GM20431 (cell line): ENCODE data around the gene SH3RF3.

ENCODE experiments used
- in situ Hi-C: fragments of 300-500 bp; cut with MseI, MboI; formaldehyde crosslinking; loops from one replicate; pipeline ENCODE4 v1.15.0; 2020; ENCODE audit warnings: low sequenced_read_pairs; ENCODE audit not compliant: unreplicated experiment

The SH3RF3 gene

DNA sequence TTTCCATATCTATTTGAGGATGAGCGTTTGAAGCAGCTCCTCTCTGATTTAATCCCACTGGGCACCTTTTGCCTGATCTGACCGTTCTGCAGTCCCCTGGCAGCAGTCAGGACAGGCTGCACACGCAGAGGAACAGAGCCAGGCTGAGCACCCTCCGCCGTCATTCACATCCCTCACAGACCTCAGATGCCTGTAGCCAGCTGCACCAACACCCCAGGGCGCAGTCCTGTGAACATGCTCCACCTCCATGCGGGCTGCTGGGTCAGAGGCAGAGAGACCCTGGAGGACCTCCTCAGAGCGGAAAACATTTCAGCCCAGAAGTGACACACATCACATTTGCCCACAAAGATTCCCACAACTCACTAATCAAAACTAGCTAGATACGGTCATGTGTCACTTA lies 338.7 kb downstream of the SH3RF3 start:
- in situ Hi-C loops = no loop called here

DNA sequence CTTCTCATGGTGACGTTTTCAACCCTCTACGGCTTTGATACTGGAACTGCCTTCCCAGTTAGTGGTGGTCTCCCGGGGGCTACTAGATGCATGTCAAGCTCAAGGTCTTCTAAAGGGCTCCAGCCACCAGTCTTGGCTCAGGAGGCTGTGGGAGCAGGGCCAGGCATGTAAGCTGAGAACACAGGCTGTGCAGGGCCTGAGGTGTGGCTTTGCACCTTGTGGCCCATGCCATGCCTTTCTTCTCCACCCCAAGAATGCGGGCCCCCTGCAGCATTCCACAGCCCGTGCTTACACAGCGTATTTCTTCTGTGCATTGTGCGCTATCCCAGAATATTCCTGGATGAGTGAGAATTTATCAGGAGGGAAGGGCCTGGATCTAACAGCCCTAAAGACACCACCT lies 339.9 kb downstream of the SH3RF3 start:
- in situ Hi-C loops = no loop called here

DNA sequence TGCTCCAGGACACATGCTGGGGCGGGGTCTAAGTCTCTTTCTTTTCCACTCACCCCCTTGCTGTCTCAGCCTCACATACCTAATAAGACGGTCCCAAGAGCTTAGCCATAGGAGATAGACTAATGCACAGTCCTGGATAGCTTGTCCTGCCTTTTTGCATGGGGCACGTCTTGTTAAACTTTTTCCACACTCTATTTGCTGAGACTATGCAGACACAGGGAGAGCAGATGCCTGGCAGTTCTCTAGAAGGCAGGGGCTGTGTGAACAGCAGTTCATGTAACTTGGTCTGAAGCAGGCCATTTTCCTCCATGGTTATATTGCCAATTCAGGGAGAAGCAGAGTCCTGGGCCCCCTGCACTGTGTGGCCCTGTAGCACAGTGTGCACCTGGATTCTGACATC lies 342.7 kb downstream of the SH3RF3 start:
- in situ Hi-C loops = no loop called here

DNA sequence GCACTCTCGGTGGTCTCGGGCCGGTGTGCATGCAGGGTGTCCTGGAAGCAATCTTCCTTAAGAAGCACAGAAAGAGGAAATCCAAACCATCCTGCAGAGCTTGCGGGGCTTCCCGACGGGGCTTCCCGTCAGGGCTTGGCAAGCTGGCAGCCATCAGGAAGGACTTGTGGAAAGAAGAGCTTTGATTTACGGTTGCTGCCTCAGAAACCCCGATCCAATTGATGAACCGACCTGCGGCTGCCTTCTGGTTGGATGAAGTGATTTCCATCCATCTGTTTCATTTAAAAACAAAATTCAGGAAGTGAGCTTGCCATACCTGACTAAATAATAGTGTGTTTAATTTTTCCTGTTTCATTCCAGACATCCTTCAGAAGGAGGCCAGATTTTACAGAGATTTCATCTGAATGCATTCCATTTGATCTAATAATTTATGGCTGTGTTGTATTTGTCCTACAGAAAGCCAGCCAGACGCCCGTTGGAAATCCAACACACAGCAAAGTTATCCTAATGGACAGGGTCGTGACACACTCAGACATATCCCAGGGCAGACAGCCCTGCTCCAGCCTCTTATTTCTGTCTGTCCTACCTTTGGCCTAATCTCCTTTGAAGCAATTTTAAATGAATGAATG lies 343.4 kb downstream of the SH3RF3 start:
- in situ Hi-C loops = no loop called here

DNA sequence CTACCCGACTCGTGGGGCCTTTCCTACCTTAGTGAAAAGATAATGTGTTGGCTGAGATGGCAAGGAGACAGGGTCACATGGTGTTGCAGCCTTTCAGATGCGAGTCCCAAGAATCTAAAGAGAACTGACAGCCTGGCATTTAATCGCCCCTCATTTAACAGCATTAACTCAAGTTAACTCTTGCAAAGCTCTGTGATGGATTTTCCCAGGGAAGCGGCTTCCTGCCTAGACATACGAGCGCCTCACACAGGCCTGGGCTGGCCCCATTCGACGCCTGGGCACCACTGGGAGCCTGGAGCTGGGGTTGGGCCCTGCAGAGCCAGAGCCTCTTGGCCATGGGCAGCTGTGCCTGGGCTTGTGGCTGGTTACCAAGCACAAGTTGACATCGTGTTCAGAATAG lies 344.0 kb downstream of the SH3RF3 start:
- in situ Hi-C loops = no loop called here

DNA sequence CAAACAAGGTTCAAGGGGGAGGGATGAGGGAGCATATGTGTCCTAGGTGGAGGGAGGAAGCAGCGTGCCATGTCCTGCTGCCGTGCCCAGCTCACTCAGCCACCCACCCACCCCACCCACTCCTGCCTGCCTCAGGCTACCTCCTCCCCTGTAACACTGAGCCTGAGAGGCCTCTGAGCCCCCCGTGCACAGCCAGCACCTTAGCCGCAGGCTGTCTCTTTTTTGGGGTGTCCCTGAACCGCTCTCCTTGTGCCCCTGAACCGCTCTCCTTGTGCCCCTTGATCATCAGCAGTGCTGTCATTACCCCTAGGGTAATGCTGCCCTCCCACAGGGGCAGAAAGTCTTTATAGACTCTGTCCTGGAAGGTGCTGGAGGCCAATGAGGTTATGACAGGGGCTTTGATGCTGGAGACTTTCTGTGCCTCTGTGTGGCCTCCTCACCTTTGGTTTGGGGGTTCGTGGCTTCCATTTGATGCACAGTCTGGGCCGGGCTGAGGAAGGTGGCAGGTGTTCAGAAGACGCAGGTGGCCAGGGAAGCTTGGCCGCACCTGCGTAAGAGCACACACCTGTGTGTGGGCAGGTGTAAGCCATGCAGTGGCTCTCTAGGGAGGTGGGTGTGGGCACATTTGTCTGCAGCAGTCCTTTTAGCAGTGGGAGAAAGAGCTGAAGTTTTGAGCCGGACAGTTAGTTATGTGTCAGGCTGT lies 344.8 kb downstream of the SH3RF3 start:
- in situ Hi-C loops = no loop called here

DNA sequence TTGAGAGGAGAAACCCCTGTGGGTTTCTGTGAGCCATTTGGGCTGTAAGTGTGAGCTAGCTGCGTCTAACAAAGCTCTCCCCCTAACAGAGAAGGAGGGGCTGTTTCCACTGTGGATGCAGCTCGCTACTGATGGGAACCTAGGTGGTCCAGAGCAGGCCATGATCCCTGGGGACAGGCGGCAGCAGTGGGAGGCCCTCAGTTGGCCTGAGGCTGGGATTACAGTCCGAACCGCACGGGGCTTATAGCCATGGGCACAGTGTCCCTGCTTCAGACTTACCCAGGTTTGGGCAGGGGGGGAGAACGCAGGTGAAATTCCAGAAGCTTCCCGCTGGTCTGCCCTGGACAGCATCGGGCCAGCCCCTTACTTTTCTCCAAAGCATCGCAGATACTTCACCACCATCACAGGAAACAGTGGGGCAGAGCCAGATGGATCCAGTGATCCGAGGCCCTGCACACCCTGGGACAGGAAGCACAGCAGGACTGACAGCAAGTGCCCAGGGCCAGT lies 345.4 kb downstream of the SH3RF3 start:
- in situ Hi-C loops = no loop called here

DNA sequence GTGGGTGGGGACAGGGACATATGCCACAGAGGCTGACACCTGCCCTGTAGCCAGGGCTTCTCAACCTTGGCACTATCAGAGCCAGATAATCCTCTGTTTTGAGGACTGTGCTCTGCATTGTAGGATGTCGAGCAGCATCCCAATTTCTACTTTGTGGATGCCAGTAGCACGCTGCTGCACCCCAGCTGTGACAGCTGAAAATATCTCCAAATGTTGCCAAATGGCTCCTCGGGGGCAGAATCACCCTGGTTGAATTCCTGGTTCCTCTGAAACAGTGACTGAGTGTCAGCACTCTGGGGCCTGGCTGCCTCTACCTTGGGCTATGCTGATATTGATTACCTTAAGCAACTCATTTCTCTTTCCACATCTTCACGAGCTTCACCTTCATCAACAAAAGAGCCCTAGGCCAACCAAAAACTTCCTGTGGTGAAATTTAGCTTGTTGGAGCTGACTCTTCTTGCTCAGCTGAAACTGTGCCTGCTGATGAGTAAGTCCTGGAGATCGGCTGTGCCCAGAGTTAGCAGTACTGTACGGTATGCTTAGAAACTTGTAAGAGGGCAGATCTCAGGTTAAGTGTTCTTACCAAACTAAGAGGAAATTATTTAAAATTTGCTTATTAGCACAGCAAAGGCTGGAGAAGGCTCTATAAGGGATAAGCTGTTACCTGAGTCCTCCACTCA lies 346.7 kb downstream of the SH3RF3 start:
- in situ Hi-C loops = no loop called here

DNA sequence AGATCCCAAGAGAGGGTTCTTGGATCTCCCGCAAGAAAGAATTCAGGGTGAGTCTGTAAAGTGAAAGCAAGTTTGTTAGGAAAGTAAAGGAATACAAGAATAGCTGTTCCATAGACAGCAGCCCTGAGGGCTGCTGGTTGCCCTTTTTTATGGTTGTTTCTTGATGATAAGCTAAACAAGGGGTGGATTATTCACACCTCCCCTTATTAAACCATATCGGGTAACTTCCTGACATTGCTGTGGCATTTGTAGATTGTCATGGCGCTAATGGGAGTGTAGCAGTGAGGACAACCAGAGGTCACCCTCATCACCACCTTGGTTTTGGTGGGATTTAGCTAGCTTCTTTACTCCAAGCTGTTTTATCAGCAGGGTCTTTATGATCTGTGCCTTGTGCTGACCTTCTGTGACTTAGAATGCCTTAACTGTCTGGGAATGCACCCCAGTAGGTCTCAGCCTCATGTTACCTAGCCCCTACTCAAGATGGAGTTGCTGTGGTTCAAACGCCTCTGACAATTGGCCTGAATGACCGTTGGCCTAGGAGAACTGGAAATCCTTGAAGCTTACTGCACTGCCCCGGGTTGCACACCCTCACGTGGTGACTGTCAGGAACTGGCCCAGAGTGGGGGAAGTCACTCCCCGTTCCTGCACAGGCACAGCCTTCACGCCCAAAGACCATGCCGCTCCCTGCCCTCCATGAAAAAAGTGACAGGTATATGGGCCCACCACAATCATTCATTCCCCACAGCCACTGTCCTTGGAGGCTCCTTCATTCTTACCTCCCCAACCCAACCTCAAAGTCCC lies 347.8 kb downstream of the SH3RF3 start:
- in situ Hi-C loops = no loop called here

DNA sequence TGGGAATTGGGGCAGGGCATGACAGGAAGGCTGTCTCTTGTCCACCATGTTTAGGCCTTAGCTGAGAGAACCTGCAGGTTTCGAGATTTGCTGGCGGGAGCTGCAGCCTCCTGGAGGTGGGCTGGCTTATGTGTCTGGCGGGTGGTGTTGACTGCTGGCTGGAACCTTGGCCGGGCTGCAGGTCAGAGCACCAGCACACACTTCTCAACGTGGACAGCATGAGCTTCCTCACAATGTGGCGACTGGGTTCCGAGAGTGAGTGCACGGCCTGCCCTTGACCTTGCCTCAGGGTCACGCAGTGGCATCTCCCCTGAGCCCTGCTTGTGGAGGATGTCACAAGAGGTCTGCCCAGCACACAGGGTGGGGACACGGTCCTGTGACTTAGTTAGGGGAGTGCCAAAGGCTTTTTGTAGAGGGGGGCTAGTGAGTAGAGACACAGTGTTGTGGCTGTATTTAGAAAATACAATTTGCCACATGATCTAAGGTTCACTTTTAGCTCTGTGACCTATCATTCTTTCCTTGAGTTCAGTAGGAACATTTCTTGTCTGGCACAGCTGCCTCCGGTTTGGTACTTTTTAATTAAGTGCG lies 350.0 kb downstream of the SH3RF3 start:
- in situ Hi-C loops = no loop called here

DNA sequence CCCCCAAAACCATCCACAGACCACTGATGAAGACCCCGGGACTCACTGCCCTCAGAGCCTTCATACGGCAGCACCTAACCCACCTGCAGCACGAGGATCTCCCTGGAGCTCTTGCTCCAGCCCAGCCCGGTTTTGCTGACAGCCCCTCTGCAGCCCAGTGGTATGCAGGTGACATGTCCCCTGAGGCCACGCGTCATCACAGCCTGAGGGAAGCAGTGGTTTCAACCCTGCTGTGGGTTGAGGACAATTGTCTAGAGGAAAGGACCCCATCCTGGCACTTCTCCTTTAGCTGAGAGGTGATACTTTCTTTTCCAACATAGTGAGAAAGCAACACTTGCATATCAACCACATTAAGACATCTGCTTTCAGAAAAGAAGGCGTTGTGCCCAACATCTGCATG lies 350.8 kb downstream of the SH3RF3 start:
- in situ Hi-C loops = no loop called here

DNA sequence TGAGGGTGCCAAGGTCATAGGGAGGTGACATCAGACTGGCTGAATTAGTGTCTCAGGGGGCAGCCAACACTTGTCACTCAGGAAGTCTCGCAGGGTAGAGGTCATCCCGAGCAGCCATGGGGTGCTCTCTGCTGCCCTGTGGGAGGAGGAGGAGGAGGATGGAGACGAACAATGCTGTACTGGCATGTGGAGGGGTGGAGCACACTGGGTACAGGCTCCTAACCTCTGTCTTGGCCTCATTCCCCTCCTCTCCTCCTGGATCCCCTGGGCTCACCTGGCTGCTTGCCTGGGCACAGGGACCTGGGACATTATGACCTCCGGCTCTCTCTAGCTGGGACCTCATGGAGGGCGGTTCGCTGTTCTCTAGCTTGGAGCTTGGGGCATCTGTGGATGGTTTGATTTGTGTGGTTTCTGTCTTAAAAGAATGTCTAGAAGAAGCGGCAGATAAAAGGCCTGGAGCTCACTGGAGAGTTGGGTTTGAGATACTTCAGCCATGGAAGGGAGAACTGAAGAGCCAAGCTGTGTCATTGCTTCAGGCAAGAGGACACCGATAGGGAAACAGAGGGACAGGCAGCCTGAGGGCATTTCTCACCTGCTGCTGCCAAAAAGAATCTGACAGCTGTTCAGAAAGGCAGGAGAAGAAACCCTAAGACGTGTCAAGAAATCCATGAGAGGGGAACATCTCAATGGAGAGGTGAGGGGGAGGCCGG lies 351.6 kb downstream of the SH3RF3 start:
- in situ Hi-C loops = no loop called here

DNA sequence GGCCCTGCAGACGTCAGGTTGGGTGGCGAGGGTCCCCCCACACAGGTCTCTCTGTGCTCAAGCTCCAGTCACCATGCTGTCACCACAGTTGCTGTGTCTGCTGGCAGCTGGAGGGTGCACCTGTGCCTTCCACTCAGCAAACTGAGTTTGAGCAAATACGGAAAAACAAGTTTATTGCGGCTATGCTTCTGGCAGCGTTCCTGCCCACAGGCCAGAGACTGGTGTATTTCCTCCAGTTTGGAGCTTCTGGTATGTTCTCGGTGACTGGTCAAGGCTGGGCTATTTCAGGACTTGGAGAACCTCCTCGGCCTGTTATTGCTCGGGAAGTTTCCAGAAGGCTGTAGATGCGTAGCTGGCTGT lies 352.2 kb downstream of the SH3RF3 start:
- in situ Hi-C loops = no loop called here

DNA sequence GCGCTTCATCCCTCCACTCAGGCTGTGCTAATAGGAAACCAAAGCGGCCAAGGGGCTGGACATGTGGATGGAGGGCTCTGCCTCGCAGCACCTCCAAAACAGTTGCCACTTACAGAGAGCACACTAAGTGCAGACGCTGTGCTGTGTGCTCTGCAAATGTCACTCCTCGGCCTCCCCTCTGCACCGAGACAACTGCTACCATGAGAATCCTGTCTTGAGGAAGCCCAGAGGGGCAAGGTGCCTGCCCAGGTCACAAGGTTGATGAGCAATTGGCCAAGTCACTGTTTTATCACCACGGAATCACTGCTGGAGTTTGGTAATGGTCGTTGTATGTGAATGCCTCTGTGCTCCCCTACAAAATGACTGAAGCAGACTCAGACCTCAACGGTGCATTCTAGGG lies 352.6 kb downstream of the SH3RF3 start:
- in situ Hi-C loops = no loop called here

DNA sequence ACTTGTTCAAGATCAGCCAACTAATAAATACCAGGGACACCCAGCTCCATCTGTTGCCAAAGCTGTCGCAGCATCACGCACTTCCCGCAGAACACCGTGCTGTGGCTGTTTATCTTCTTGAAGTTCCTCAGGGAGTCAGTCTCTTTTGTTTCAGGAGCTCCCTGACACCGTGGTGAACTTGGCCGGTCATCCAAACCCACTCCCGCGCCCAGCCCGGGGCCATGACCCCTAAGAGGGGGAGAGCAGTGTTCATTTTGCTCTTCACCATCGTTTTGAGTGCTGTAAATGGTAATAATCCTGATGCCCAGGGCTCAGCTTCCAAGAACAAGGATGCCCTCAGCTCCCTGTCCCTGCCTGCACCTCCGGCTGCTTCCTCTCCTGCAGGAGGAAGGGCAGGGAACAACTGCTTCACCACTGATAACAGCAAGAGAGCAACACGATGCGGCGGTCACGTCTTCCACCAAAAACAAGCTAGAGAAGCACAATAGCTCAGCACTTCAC lies 353.4 kb downstream of the SH3RF3 start:
- in situ Hi-C loops = no loop called here

DNA sequence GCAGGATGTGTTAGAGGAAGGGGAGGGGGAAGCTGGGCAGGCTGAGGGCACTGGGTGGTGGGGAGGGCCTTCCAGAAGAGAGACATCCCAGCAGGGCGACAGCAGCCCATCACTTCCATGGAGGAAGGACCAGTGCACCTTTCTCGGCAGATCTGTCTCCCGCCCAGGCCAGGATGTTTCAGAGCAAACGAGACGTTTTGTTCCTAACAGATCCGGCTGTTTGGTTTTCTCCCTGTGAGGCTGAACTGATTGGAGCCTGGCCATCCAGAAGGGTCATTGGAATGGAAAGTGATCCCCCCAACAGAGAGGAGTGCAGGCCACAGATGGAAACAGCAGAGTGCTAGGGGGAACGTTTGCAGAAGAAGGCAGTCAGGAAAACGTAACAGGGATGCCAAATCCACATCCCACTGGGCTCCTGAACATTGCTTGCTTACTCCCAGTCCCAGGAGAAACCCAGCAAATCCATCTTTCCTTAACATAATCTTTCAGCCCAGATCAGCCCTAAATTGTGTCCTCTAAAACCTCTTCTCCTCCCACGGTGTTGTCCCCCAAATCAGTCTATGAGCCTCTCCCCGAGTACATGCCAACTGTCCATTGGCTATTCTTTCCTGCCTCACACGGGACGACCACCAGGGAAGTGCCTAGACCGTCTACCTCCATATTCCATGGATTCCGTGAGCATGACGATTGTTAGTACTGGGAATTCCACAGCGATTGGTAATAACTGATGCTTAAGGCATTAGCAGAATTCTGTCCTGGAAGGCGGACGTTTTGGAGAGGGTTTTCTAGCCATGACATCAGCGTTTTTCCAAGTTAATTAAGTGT lies 357.9 kb downstream of the SH3RF3 start:
- in situ Hi-C loops = no loop called here

DNA sequence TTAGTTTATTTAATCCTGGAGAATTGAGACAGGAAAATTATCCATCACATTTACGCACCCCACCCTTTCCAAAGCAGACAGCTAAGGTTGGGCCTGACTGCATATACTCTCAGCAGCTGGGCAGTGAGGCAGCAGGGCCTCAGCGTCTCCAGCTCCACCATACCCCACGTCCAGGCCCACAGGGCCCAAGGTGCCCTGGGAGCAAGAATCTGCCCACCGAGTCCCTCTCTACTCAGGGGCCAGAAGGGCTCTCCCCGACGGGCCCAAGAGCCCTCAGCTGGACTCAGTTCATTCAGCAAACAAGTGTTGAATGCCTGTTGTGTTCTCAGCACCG lies 358.5 kb downstream of the SH3RF3 start:
- in situ Hi-C loops = no loop called here

DNA sequence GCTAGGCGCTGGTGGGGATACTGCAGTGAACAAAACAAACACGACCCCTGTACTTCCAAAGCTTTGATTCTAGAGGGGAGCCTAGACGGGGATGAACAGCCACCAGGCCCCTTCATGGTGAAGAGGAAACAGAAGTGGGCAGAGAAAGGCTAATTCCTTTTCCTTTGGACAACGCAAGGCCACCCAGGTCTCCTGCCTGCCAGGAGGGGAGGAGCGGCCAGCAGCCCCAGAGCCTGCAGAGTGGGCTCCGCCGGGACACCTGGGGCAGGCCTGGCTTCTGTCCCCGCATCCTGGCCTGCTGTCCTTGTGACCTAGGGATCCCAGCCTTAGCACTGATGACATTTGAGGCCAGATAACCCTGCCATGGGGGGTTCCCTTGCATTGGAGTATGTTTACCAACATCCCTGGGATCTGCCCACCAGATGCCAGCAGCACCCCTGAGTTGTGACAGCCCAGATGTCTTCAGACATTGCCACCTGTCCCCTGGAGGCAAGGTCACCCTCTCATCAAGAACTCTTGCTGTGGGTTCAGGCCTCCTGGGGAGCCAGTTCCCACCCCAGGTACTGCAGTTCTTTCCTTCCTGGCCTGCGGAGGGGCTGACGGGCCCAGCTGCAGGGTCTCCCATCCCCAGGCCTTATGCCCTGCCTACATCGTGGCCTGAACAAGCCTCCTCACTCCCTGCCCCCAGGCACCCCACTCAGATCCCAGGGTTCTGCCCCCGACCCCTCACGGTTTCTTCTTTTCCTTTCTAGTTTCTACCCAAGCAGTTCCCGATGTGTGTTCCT lies 359.1 kb downstream of the SH3RF3 start:
- in situ Hi-C loops = no loop called here
